NOMO-1 (cell line): Measurements from ENCODE around the gene RDH8.

ENCODE experiments used
- DNase-seq, 2 experiments: peaks; one replicate each; lab custom pipeline; 2025; ENCODE audit not compliant: unreplicated experiment in 2 of 2; lab: John Stamatoyannopoulos, UW

RDH8 gene

GRCh38 chr19:10033614-10034013, 20.3 kb downstream of the RDH8 start:
- DNase-seq, result no peak

- DNase-seq, result no peak
Measured at GRCh38 chr19:10036601-10037071, 23.4 kb downstream of the RDH8 start.

DNA sequence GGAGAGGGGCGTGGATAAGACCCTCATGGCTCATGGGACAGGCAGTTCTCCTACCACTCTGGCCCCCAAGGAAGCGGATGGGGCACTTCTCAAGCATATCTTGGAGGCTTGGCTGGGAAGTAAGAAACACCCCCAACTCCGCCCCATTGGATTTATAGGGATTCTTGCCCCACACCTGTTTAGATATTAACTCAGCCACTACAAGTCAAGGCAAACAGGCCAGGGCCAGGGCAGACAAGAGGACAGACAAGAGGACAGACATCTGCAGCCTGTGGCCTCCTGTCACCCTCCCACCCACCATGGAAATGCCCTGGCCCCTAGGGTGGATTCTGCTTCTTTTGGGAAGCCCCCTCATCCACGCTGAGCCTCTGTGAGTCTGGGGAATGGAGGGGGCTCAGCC, 24.1 kb downstream of the RDH8 start:
- DNase-seq, result no peak

DNA sequence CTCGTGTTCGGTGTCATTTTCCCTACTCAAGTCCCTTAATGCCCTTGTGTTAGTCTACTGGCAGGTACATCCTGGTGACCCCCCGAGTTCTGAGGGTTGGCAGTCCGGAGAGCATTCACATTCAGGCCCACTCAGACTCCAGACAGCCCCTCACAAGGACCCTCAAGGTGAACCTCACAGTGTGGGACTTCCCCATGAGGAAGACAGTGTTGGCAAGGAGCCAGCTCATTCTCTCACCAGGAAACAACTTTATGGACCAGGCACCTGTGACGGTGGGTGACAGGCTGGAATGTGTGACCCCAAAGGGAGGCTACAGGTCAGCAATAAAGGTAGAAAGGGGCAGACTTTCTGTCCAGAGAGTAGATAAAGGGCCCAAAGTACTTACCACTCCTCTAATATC, 24.5 kb downstream of the RDH8 start:
- no peak for DNase-seq

DNA sequence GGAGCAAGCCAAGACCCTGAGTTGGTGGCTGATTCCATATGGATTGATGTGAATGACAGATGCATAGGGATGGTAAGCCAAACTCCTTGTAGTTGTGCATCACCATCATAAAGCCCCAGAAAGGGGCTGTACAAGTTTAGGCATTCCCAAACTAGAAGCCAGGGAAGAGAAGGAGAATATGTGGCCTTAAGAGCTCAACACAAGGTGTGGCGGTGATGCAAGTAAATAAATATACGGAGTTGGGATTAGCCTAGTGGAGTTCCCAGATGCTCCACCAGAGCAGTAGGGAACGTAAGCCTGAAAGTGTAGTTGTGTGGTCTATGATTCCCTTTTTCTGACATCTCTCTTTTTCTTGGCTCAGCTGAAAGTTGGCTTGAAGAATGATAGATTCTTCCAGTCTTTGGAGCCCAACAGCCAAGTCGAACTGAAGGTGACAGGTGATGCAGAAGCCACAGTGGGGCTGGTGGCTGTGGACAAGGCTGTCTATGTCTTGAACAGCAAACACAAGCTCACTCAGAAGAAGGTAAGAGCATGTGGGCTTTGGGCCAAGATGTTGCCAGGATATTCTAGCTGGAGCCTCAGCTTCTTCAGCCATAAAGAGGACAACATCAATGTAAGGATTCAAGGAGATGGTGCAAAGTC, 30.1 kb downstream of the RDH8 start:
- no peak for DNase-seq

GRCh38 chr19:10044390-10044789, 31.1 kb downstream of the RDH8 start:
- no peak for DNase-seq

DNA sequence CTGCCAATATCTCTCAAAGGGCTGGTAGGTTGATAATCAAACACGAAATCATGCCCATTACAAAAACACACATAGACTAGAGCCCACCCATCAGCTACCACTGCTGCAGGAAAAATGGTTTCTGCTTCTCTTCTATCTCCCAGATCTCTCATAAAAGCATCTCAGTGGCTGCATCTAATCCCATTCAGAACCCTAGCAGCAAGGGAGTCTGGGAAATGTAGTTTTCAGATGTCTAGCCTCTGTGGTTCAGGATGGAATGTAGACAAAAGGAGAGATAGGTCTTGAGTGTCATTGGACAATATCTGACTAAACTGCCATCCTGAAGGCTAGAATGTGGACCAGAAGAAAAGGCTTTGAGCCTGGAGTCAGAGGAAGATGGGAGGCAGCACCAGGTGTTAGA, 32.1 kb downstream of the RDH8 start:
- DNase-seq, result no peak

DNA sequence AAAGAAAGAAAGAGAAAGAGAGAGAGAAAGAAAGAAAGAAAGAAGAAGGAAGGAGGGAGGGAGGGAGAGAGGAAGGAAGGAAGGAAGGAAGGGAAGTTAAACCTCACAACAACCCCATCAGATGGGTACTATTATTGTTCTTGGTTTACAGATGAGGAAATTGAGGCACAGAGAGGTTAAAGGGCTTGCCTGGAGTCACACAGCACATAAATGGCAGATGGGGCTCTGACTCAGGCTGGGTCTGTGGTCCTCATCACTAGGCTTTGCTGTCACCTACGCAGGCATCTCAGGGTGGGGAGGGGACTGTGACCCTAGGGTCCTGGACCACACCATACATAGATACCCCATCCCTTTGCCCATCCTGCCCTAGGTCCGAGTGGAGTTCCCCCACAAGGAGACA, 36.3 kb downstream of the RDH8 start:
- DNase-seq, result no peak

GRCh38 chr19:10052602-10053360, 39.5 kb downstream of the RDH8 start:
- no peak for DNase-seq

- DNase-seq, result no peak
Measured at GRCh38 chr19:10061717-10062310, 48.5 kb downstream of the RDH8 start.

DNA sequence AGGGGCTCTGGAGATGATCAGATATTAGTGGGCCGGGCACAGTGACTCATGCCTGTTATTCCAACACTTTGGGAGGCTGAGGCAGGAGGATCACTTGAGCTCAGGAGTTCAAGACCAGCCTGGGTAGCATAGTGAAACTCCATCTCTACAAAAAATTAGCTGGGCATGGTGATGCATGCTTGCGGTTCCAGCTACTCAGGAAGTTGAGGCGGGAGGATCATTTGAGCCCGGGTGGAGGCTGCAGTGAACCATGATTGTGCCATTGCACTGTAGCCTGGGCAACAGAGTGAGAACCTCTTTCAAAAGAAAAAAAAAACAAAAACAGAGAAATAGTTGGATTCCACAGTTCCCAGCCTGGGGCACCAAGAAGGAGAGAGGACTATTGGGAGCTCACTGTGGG, 54.9 kb downstream of the RDH8 start:
- DNase-seq, result no peak

GRCh38 chr19:10069046-10069445, 55.8 kb downstream of the RDH8 start:
- DNase-seq, result no peak

DNA sequence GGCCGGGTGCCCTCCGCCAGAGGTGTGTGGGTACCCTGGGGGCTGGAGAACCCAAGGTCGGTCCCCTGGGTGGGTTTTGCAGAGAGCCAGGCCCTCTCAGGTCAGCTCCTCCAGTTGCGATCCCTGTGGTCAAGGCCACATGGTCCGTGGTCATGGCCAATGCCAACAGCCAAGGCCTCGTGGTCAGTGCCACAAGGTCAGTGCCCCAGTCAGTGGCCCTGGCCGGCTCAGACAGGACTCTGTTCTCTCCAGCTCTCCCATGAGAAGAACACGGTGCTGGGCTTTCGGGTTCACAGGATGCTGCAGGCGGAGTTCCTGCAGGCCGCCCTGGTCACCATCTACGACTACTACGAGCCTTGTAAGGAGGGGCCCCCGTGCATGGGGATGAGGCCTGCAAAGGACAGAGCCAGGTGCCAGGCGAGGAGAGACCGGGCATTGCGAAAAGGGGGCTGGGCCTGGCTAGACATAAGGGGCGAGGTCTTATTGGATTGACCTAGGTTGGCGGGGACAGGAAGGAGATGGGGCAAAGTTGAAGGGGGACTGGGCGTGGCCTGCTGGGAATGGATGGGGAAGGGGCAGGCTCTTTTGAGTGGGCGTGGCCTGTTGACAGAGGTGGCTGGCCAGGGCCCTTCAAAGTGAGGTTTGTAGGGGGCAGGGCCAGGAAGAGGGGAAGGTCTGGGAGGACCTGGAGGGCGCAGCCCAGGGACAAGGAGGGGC, 57.6 kb downstream of the RDH8 start:
- no peak for DNase-seq
